Natural killer cell (primary cell): ENCODE results near the gene WDFY1. TPM values are rescaled to one million over a fixed set of nuclear protein-coding genes. Genes with fewer than 3 reads are reported as not detected.

Source experiments
- ATAC-seq, 3 donors: fragments of 150-1000 bp in 2 of 3; fragments of 200-7000 bp in 1 of 3; cut with Tn5 transposase; 1 replicate in 1 of 3; 2 replicates in 2 of 3; pipeline ENCODE4 v1.10.0; 2021; ENCODE audit warnings: mild to moderate bottlenecking in 2 of 3, moderate library complexity in 2 of 3
- DNase-seq, 2 donors: peaks; one replicate each; pipeline versions ENCODE4 v3.0.0 to v3.0.0-alpha.2; 2013 to 2021; ENCODE audit warnings: mixed read lengths in 1 of 2
- H3K27ac ChIP-seq: one replicate; pipeline ENCODE4 v1.5.1; 2013; ENCODE audit warnings: mild to moderate bottlenecking, low read length
- H3K27me3 ChIP-seq: one replicate; pipeline ENCODE4 v1.6.1; 2013; ENCODE audit warnings: low read length; ENCODE audit not compliant: control insufficient read depth, insufficient read depth
- H3K36me3 ChIP-seq: one replicate; pipeline ENCODE4 v1.6.1; 2013; ENCODE audit warnings: low read length; ENCODE audit not compliant: control insufficient read depth, insufficient read depth
- H3K4me1 ChIP-seq: one replicate; pipeline ENCODE4 v1.6.1; 2013; ENCODE audit warnings: low read length; ENCODE audit not compliant: control insufficient read depth, insufficient read depth
- H3K4me3 ChIP-seq: one replicate; pipeline ENCODE4 v1.5.1; 2013; ENCODE audit warnings: low read length
- H3K9me3 ChIP-seq: one replicate; pipeline ENCODE4 v1.6.1; 2013; ENCODE audit warnings: low read length; ENCODE audit not compliant: control insufficient read depth, insufficient read depth
- H3K27ac Mint-ChIP-seq, 2 donors: one replicate each; pipeline ENCODE4 v1.8.0; 2022; ENCODE audit warnings: mild to moderate bottlenecking in 2 of 2, mixed read lengths in 2 of 2, moderate library complexity in 1 of 2
- H3K27me3 Mint-ChIP-seq, 2 donors: one replicate each; pipeline ENCODE4 v1.8.0; 2022; ENCODE audit warnings: low read depth in 2 of 2, mixed read lengths in 2 of 2
- H3K36me3 Mint-ChIP-seq: one replicate; pipeline ENCODE4 v1.8.0; 2022; ENCODE audit warnings: mixed read lengths
- H3K4me1 Mint-ChIP-seq, 2 donors: one replicate each; pipeline ENCODE4 v1.8.0; 2022; ENCODE audit warnings: mixed read lengths in 2 of 2
- H3K4me3 Mint-ChIP-seq: one replicate; pipeline ENCODE4 v1.8.0; 2022; ENCODE audit warnings: mild to moderate bottlenecking, moderate library complexity, mixed read lengths
- H3K9me3 Mint-ChIP-seq, 2 donors: one replicate each; pipeline ENCODE4 v1.8.0; 2022; ENCODE audit warnings: mixed read lengths in 2 of 2
- WGBS: methylation state at CpG from one replicate; pipeline ENCODE4 v1.1.7; 2013; ENCODE audit warnings: missing lambda C conversion rate; ENCODE audit not compliant: insufficient coverage; 5-methylcytosine and 5-hydroxymethylcytosine counted together
- intact Hi-C: fragments of 100-400 bp; cut with micrococcal nuclease; formaldehyde crosslinking; loops from one replicate; pipeline ENCODE4 v1.14.2; 2022
- total RNA-seq, 4 donors: library from RNA; stranded (reverse); fragments of 120-200 nt in 1 of 4; gene quantifications; one replicate each; pipeline versions ENCODE4 v1.2.3 to v1.2.4, GENCODE V29; 2013 to 2022
- TF ChIP-seq, protein P1 (sequence below): fragments of 200-600 bp; IDR thresholded peaks from one replicate; pipeline ENCODE4 v1.8.0; 2022; ENCODE audit warnings: antibody characterized with exemption

Gene WDFY1
- total RNA-seq, 3 donors from 2014 or later (not counting 1 experiment from before 2014, with no cell fraction given) = 90.2 to 96.2 (median 92.0) TPM

DNA sequence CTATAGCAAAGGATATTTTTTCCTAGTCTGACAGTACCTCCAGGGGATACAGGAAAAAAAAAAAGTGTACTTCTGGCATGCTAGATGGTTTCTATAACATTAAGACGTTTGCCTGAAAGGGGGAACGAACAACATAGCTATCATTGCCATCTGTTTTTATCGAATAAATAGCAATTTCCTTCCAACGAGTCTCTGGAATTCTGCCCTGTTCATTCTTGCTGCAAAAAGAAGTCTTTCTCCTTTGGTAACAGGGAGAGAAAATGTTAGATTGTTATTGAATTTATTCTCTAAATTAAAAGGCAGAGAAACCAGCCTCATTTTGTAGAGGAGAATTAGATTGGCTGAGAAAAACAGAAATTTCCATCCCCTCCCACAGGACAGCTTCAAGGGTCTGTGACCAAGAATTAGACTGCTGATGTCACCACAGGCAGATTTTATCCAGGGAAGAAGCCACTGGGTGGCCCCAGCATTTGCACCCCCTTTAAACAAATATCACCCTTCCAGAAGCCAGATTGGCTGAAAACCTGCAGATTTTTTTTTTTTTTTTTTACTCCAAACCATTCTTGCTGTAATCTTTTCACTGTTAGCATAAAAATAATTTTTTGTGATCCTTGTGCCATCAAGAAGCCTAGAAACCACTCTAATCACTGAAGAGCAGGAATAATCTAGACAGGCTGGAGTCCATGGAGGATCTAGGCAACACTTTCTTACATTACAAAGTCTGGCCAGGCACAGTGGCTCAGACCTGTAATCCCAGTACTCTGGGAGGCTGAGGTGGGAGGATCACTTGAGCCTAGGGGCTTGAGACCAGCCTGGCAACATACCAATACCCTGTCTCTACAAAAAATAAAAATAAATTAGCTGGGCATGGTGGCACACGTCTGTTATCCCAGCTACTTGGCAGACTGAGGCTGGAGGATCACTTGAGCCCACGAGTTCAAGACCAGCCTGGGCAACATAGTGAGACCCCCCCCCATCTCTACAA lies 12.0 kb downstream of the WDFY1 start:
- Histone ChIP-seq H3K4me3 (no peak overlapping the region), H3K36me3 (no peaks in the 10 kb centered on the region), H3K27ac (no peak overlapping the region), H3K27me3 (no peaks in the 10 kb centered on the region), H3K4me1 (peaks cover 52% of the 10 kb centered on the region), H3K9me3 (no peaks in the 10 kb centered on the region)
- H3K27me3 Mint-ChIP-seq = no peaks in the 10 kb centered on the region
- H3K36me3 Mint-ChIP-seq = no peaks in the 10 kb centered on the region
- no peaks in the 10 kb centered on the region for H3K9me3 Mint-ChIP-seq
- no peak for DNase-seq
- H3K27ac Mint-ChIP-seq = peak overlapping the region in 1 of 2 donors; percentile 29
- no peak overlapping the region for H3K4me3 Mint-ChIP-seq
- ATAC-seq = no peak
- peaks cover 65 to 70% of the 10 kb centered on the region in 2 donors for H3K4me1 Mint-ChIP-seq
- 81% methylated on average over 6 of the region's 6 CpGs for WGBS
- TF ChIP-seq, protein P1, sequence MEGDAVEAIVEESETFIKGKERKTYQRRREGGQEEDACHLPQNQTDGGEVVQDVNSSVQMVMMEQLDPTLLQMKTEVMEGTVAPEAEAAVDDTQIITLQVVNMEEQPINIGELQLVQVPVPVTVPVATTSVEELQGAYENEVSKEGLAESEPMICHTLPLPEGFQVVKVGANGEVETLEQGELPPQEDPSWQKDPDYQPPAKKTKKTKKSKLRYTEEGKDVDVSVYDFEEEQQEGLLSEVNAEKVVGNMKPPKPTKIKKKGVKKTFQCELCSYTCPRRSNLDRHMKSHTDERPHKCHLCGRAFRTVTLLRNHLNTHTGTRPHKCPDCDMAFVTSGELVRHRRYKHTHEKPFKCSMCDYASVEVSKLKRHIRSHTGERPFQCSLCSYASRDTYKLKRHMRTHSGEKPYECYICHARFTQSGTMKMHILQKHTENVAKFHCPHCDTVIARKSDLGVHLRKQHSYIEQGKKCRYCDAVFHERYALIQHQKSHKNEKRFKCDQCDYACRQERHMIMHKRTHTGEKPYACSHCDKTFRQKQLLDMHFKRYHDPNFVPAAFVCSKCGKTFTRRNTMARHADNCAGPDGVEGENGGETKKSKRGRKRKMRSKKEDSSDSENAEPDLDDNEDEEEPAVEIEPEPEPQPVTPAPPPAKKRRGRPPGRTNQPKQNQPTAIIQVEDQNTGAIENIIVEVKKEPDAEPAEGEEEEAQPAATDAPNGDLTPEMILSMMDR = no peak
- intact Hi-C loops = no loop called here

DNA sequence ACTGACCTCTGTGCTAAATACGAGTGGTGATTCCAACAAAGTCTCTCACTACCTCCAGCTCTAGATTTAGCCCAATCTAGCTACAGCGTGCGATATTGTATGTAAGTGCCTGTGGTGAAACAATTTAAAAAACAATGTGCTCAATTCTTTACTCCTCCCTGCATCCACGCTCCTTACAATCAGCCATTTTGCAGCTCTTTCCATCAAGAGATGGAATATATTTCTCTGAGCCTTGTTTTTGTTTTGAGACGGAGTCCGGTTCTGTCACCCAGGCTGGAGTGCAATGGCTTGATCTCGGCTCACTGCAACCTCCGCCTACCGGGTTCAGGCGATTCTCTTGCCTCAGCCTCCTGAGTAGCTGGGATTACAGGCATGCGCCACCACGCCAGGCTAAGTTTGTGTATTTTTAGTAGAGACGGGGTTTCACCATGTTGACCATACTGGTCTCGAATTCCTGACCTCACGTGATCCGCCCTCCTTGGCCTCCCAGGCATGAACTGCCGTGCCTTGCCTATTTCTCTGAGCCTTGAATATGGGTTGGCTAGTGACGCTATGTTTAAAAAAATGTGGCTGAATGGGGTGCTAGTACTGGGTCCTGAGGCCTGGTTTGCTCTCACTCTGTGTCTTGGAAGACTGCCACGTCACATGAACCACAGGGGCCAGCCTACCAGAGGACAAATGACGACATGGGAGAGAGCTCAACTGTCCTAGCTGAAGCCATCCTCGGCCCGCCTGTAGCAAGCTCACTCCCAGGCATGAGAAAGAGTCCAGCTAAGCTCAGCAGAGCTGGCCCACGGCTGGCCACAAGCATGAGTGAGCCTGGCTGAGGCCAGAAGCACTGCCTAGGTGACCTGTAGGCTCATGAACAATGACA lies 14.8 kb downstream of the WDFY1 start:
- no peaks in the 10 kb centered on the region for H3K9me3 ChIP-seq

DNA sequence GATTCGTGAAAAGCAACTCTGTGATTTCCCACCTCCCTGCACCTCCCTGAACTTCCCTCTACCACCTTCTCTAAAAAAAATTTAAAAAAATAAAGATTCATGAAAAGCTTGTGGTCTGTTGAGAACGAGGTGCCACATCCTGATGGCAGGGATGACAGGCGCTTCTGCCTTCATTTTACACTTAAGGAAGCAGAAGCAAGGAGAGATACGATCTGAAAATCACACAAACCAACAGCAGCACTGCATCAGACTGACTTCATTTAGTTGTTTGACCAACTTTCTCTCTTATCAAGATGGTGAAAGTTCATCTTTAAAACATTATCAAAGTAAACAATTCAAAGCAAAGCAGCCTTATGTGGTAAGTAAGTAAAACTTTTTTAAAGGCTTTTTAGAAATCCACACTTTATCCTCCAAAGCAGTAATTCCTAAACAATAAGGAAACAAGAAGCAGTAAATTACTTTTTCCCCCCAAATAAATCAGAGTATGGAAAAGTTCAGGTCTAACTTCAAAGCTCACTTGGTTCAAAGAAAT lies 15.5 kb downstream of the WDFY1 start:
- no peak overlapping the region for H3K4me3 ChIP-seq
- no peaks in the 10 kb centered on the region for H3K36me3 Mint-ChIP-seq
- TF ChIP-seq, protein P1 = no peak
- peaks cover 47 to 60% of the 10 kb centered on the region in 2 donors for H3K4me1 Mint-ChIP-seq
- no peaks in the 10 kb centered on the region for H3K27me3 ChIP-seq
- H3K27ac ChIP-seq = peak overlapping the region; percentile 45
- intact Hi-C loops = loop anchor here (1.0 kb wide), 1 partner anchor 12 kb away; no protein-coding TSS in a partner anchor
- ATAC-seq (peak; percentile 54 to 80 (median 74)), DNase-seq (peak in 1 of 2 donors; percentile 72)
- H3K4me1 ChIP-seq = peaks cover 42% of the 10 kb centered on the region
- no peaks in the 10 kb centered on the region for H3K9me3 Mint-ChIP-seq
- peak overlapping the region; percentile 74 to 77 for H3K27ac Mint-ChIP-seq
- no peaks in the 10 kb centered on the region for H3K9me3 ChIP-seq
- 0% methylated on average over 4 of the region's 4 CpGs for WGBS
- no peaks in the 10 kb centered on the region for H3K36me3 ChIP-seq
- H3K27me3 Mint-ChIP-seq = no peaks in the 10 kb centered on the region
- peak overlapping the region; percentile 71 for H3K4me3 Mint-ChIP-seq

More for the DNA sequence above, 14.8 kb downstream of the WDFY1 start:
- 76% methylated on average over 23 of the region's 23 CpGs for WGBS
- DNase-seq = peak in 1 of 2 donors; percentile 16
- H3K9me3 Mint-ChIP-seq = no peaks in the 10 kb centered on the region
- TF ChIP-seq, protein P1 = no peak
- H3K4me1 Mint-ChIP-seq = peaks cover 54 to 67% of the 10 kb centered on the region in 2 donors
- Histone ChIP-seq H3K36me3 (no peaks in the 10 kb centered on the region), H3K4me1 (peaks cover 45% of the 10 kb centered on the region), H3K4me3 (no peak overlapping the region), H3K27me3 (no peaks in the 10 kb centered on the region), H3K27ac (peak overlapping the region; percentile 53)
- peak overlapping the region; percentile 40 for H3K4me3 Mint-ChIP-seq
- intact Hi-C loops = loop anchor here (1.0 kb wide), 1 partner anchor 11 kb away; no protein-coding TSS in a partner anchor
- no peaks in the 10 kb centered on the region for H3K36me3 Mint-ChIP-seq
- peak overlapping the region; percentile 74 to 77 for H3K27ac Mint-ChIP-seq
- ATAC-seq = peak in 2 of 3 donors; percentile 30 to 51
- no peaks in the 10 kb centered on the region for H3K27me3 Mint-ChIP-seq
